NCI-H2227 (cell line): Measurements from ENCODE around the gene MFAP4.

Experiments used
- DNase-seq: peaks from one replicate; lab custom pipeline; 2025; ENCODE audit not compliant: unreplicated experiment; lab: John Stamatoyannopoulos, UW

Gene MFAP4

DNA sequence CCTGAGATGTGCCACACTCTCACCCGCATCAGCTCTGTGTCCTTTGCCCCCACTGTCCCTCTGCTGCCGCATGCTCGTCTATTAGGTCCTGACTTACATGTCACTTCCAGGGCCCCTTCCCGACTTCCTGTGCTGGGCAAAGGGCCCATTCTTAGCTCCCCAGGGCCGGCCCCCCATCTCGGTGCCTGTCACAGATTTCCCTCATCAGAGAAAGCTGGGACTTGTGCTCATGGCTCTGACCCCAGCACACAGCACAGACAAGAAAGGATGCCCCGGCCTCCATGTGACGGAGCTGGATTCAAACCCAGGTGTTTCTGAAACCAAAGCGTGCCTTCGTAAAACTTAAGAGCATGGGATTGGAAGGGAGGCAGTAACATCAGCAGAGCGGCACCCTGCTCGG lies 14.6 kb downstream of the MFAP4 start:
- DNase-seq: no peak

DNA sequence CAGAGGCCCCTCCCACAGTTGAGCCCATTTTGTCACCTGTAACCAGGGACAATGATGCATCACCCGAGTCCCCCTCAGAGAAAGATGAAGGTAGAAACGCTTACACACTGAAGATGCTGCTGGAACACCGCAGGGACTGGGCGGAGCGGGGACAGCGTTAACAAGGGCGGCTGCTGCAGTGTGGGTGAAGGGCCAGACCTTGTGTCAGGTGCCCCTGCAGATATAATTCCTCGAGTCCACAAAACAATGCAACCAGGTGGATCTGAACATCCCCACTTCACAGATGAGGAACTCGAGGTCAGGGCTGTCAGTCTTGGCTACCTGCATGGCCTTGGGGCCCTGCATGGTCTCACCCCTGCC lies 15.0 kb downstream of the MFAP4 start:
- no peak for DNase-seq

DNA sequence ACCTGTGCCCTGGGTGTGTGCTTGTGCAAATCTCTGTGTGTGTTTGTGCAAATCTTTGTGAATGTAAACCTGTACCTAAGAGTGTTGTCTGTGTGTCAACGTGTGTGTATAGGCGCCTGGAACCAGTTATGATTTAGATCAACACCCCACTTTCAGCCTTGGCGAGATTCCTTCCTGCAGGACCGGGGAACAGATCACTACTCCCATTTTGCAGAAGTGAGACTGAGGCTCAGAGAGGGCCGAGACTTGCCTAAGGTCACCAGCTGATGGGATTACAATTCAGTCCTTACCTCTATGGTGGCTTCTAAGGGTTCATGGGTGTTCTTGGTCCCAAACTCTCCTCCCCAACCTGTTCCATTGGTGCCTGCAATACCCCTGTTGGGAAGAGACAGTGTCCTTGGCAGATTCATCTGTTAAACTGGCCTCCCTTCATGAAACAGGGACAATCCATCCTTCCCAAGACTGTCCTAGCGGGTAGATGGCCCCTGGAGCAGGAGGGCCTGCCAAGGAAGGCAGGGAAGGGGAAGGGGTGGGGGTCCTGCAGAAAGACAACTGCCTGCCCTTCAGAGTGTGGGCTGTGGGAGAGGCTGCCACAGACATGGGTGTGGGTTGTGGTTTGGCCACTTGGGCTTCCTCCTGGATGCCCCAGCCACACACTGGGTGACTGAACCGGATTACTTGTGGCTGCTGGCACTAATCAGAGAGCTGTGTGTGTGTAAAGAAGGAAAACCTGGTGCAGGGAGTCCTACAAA lies 15.6 kb downstream of the MFAP4 start:
- no peak for DNase-seq

DNA sequence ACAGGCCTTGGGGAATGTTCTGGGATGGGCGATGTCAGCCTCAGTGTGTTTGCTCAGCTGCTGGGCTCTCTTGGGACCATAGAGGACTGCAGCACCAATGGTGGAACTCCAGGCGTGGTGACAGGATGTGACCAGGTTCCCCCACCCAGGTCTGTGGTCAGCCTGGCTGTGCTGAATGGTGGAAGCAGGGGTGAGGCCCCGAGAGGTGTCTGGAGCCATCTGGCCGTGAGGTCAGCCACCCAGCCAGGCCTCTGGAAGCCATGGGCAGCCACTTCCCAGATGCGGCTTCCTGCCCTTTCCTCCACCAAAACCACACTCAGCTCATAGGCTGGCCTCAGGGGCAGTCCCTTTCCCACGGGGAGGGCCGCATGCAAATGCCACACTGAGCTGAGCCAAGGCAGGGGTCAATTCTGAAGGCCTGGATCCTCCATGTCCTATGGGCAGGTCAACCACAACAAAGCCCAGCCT lies 16.5 kb downstream of the MFAP4 start:
- DNase-seq: no peak

DNA sequence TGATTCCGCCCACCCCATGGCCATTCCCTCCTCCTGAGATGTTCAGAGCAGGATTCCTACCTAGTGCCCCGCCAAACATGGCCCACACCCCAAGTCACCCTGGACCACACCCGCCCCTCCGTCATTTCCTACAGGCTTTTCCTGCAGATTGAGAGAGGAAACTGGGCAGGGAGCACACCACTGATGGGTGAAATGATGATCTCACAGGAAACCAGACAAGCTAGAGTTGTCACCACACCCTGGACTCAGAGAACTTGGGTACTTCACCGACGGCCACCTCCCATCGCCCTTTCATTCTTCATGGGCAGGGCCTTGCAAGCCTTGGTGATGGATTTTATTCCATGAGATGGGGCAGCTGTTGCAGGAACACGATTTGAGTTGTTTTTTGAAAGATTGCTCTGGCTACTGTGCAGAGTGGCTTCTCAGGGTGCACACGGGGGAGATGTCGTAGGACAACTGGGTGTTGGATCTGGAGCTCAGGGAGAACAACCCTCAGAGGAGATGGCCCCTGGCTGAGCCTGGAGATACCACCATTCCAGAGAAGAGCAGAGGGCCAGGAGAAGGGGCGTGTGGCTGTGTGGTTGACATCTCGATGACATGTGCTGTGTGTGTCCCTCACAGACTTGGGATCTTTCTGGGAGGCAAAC lies 17.0 kb downstream of the MFAP4 start:
- no peak for DNase-seq

DNA sequence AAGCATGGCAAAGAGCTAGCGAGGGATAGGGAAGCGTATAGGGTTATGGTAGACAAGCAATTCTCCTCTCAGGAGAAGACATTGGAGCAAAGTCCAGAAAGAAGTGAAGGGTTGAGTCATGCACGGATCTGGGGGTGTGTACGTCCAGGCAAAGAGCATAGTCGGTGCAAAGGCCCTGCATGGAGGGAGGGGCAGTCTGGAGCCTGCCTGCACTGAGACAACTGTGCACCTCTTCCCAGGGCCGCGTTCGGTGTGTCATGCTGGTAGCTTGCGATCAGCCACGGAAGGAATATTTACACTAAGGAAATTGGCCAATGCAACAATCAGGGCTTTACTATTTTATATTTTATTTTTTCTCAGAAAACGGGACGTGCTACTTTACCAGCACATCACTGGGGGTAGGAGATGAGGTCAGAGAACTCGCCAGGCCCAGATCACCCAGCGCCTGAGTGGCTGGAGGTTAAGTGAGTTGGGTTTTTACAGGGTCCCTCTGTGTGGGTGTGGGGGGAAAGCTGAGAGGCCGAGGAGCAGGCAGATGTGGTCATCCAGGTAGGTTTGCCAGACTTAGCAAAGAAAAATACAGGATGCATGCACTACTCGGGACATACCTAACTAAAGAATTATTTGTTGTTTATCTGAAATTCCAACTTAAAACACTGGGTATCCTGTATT lies 17.7 kb downstream of the MFAP4 start:
- DNase-seq: no peak

DNA sequence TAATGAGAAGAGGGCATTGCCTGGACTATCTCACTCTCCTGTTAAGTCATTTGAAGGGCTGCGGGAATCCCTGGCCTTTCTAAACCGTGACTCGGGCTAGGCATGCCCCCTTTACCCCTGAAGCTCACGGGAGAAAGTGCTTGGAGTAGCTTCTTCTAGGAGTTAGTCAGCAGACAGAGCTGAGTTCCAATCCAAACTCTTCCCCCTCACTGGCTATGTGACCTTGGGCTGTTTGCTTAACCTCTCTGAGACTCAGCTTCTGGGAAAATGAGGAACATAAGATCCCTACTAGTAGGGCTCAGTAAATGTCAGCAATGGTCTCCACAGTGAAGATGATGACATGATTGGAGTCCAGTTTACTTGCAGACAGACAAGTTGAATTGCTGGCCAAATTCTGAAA lies 18.8 kb downstream of the MFAP4 start:
- DNase-seq: no peak

DNA sequence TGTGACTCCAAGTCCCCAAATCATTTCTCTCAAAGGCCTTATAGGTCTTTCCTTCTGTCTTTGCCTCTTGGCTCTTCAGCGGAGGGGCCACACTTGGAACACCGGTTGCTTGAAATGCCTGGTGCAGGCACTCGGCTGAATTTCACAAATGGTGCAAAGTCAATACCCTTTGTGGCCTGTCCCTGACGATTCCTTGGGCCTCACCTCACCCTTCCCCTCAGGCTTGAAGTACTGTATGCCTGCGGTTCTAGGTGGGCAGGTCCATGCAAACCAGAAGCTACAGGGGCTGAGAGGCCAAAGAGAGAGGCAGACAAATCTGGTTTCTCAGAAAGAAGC lies 20.4 kb downstream of the MFAP4 start:
- DNase-seq: no peak

DNA sequence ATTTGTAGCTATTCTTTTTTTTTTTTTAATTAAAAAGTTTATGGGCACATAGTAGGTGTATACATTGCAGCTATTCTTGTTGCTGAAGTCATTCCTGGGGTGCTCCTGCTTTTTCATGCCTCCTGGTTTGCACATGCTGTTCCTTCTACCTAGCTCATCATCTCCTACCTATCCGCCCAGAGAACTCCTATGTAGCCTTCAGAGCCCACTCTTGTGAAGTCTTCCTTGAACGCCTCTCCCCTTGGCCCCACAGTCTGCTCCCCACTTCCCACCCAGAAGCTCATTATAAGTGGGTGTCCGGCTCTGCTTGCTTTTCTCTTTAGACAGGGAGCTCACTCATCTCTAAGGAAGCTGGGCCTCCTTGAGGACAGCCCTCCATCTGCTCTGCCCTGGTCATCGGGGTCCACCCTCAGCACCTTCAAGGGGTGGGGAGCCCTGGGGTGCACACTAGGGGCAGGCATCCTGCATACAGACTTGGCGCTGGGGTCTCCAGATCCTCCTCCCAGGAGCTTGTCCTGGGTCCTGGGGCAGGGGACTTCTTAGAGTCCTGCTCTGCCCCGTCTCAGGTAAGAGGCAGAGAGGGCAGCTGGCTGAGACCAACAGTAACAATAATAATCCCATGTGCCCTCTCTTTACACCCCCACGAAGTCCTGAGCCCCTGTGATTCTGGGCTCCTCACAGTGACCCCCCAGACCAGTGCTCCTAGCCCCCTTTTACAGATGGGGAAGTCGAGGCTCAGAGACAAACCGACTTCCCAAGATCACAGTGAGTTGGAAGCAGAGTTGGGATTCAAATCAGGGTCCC lies 21.0 kb downstream of the MFAP4 start:
- no peak for DNase-seq

DNA sequence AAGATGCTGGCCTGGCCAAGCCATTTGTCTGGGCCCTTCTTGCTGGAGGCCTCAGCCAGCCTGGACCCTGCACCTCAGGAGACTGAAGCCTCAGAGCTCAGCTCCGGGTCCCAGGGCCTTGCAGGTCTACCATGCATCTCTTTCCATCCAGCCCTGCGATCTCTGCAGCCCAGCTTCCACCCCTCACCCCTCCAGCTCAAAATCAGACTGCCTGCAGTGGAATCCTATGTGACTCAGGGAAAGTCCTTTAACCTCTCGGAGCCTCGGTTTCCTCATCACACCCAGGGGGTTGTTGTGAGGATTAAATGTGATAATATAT lies 21.5 kb downstream of the MFAP4 start:
- DNase-seq: no peak

DNA sequence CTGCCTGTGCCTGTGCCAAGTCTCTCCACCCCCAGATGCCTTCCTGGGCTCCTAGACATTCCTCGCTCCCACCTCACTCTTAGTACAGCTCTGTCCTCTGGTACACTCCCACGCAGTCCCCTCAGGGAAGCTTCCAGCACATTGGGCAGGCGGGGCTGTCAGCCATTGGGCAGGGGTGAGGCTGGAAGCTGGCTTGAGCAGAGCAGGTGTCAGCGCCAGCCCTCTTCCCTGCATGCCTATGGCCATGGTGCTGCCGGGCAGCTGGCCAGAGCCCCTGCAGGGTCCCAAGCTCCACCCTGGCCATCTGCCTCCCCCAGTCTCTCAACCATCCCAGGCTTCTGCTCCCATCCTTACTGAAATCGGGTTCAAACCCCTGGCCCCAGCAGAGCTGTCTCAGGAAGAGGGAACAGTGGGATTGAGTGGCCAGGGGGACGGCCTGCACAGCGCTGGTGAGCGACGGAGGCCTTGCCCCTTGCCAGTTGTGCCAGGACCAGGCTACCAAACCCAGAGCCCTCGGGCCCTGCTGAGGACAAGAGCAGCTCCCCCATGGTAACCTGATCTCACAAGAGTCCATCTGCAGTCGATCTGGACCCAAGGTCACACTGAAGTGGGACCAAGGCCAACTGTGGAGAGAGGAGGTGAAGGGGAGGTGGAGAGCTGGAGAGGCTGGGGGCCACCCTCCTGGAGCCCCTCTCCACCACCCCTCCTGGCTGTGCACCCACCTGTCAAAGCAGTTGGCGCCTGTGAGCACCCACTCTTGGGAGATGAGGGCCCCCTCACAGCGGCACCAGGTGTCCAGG lies 22.1 kb downstream of the MFAP4 start:
- DNase-seq: no peak

DNA sequence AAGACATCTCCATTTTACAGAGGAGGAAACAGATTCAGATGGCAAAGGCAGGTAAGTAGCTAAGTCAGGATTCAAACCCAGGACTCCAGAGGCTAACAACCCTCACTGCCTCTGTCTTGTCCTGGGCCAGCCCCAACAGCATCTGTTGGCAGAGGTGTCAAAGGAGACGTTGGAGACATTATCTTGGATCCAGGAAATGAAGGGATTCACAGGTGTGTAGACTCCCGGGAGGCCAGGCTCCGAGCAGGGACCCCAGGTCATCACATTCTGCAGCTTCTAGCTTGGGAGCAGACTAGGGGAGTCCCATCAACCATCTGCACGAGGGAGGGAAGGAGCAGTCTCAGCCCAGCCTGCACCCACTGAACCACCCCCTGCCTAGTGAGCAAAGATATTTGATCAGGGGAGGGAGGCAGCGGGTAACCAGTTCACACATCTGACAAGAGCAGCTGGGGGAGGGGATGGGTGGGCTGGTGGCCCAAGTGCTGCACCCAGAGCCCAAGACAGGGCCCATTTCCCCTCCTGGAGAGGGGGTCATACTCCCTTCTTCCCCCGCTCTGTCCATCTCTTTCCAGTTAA lies 23.4 kb downstream of the MFAP4 start:
- no peak for DNase-seq

DNA sequence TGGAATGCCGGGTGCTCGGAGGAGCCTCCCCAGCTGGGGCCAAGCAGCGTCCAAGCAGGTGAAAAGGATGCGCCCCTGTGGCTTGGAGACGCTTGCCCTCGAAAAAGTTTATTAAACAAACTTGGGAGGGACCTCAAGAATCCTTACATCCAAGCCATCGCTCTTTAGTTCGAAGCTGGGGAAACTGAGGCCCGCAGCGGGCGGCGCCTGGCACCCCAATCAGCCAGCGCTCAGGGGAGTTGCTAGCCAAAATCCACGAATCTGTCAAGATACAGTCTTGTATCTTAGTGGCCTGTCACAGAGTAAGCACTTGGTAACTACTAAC lies 23.9 kb downstream of the MFAP4 start:
- no peak for DNase-seq

DNA sequence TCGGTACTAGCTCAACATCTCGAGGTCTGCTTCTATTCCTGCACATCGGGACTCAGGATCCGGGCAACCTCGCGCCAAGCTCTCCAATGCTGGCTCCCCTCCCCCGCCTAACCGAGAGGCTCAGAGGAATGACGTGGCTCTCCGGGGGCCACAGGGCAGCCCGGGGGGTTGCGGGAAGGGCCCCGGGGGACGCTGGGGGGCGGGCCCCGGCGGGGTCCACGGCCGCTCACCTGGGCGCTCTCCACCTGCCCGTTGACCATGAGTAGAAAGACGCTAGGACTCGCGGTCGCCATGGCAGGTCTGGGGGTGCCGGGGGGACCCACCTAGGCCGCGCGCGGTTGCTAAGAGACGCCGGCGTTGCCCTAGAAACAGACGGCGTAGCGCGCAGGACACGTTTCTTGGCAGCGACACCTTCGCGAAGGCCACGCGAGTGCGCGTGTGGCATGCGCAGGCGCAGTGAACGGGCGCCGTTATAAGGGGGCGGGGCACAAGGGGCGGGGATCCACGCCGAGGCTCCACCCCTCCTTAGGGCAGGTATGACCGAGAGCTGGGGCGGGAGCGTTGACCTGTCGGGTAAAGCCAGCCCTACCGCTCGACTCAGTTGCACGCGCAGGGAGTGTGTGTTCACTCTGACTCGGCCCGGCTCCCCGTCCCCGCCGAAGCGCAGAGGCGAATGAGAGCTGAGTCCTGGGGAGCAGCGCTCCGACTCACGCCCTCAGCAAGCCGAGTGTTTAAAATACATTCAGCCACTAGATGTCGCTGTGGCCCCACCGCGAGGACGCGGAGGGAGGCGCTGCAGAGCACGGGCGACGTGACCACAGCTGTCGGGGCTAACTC lies 24.5 kb downstream of the MFAP4 start, which contains the start of gene B9D1:
Gene B9D1, minus strand, starts transcription at position 447 of the 837 bp plus-strand sequence. Its CDS starts 154 bp downstream, at position 293.
- peak; percentile 94 for DNase-seq

DNA sequence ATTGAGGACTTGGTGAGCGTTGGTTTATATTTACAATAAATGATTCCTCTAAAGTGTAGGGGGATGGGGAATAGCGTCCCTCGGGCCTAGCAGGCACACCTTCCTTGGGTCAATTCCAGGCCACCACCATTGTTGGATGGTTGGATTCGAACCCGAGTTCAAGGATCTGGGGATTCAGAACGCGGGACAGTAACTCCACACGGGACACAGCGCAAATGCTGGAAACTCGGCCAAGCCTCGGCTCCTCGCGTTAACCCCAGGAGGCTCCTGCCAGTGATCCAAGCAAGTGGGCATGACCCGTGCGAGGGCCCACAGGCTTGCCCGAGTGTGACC lies 25.1 kb downstream of the MFAP4 start:
- no peak for DNase-seq

DNA sequence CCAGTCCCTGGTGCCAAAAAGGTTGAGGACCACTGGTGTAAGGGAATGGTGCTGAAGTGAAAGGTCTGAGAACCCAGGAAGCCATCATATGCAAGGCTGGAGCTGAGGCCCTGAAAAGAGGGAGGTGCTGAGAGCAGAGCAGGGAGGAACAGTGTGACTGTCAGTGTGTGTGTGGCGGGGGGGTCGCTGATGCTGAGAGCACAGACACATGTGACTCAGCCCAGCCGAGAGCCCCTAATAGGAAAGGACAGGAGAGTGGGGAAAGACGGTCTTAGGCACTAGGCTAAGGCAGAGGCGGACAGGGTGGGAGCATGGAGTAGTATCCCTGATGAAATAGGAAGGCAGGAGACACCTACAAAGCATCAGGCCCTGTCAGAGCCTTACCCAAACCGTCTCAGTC lies 25.7 kb downstream of the MFAP4 start:
- peak; percentile 18 for DNase-seq

DNA sequence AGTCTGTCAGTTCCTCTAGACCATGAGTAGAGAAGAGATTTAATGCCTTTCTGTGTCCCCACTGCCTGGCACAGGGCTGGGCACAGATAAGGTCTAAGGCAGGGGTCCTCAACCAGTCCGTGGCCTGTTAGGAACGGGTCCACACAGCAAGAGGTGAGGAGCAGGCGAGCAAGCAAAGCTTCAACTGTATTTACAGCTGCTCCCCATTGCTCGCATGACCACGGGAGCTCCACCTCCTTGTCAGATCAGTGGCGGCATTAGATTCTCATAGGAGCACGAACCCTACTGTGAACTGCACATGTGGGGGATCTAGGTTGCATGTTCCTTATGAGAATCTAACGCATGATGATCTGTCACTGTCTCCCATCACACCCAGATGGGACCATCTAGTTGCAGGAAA lies 26.2 kb downstream of the MFAP4 start:
- DNase-seq: no peak

DNA sequence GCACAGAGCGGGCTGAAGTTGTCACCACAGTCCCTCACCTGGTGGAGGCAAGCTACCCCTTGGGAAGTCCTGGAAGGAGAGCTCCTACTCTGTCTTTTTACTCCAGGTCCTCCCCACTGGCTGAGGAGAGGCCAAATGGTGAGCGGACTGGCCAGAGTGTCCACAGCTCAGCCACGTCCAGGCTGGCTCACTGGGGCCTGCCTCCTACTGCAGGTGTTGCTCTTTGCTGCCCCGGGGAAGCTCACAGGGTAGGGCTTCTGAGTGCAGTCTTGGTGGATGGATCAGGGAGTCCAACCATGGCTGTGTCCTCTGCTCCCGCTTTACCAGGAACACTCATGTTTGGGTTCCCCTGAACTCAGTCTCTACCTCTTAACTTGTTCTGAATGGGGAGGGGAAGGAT lies 27.1 kb downstream of the MFAP4 start:
- no peak for DNase-seq

DNA sequence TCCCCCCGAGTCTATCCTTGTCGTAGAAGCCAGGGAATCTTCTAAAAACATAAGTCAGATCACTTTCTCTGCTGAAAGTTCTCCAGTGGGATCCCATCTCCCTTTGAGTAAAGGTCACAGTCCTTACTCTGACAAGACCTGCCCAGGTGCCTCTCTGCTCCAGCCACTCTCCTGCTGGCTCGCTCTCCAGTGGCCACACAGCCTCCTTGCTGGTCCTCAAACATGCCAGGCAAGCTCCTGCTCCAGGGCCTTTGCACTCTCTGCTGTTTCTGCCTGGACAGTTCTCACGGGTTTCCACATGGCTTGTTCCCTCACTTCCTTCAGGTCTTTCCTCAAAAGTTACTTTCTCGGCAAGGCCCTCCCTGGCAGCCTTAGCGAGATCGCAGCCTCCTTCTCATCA lies 27.8 kb downstream of the MFAP4 start:
- DNase-seq: no peak

DNA sequence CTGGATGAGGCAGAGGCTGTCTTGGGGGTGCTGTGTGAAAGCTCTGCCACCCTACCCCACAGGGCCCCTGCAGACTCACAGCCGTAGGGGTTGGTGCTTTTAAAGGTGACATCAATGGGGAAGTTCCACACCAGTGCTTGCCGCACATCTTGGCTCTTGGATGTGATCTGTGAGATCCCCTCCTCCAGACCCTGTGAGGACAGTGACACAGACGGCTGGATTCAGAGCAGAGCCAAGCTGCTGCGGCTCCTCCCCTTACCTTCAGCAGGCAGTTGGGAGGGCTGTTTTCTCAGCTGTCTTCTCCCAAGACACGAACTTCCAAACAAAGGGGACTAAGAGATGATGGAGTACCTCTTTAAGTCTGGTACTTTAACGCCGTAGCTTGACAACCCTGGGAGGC lies 29.2 kb downstream of the MFAP4 start:
- no peak for DNase-seq
